Measurements from ENCODE around the gene CCDC71L. TPM values are rescaled to one million over a fixed set of nuclear protein-coding genes. Genes with fewer than 3 reads are reported as not detected.

CCDC71L gene
- total and polyA plus RNA-seq, 2 donors (not counting 1 experiment from before 2014, with no cell fraction given), result 11.7 to 29.5 TPM

DNA sequence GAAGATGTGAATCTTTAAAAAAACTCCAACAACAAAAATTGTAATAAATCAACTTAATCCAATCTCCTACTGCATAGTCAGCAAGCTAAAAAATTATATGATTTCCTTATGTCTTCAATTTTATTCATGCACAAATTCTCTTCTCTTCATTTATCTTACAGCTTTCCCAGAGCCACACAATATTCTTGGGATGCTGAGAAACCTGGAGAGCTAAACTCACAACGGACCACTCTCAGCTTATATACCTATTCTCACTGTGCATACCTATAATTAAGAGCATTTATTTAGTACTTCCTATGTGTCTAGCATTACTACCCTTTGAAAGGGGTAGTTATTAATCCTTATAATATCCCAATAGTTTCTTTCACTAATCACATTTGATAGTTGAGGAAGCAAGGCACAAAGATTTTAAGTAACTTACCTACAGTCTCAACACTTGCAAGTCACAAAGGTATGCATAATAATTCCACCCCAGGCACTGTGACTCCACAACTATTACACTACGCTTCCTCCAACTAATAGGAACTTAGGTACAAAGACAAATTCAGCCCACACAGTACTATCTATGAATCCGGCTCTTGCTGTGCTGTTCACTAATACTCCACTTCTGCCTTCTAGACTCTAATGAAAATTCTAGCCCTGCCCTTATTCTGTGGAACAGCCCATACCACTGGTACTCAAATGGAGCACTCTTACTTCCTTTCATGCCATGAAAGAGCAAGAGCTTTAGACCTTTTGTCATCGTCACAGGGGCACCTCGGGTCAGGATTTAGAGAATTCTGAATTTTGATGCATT is 5.1 kb downstream of the CCDC71L start:
- H3K27ac Mint-ChIP-seq, result no peak overlapping the region
- TF ChIP-seq CTCF (IDR thresholded peaks at IDR 0.05) (no peak), EZH2 (IDR thresholded peaks at IDR 0.05; ENCODE audit: borderline replicate concordance, insufficient read depth, low read depth, low read length, poor library complexity, severe bottlenecking) (no peak)
- no peaks in the 10 kb centered on the region for H3K9me3 Mint-ChIP-seq (ENCODE audit: insufficient read depth)
- Histone ChIP-seq H3K36me3 (replicated peaks in 1 of 2; ENCODE audit: control extremely low read depth in 1 of 2, control insufficient read depth in 1 of 2, extremely low read depth in 1 of 2, insufficient read depth in 2 of 2, low read length in 1 of 2) (no peaks in the 10 kb centered on the region), H3K9ac (ENCODE audit: low read length) (no peak overlapping the region), H3K4me2 (replicated peaks; ENCODE audit: low read depth, low read length, poor library complexity, severe bottlenecking) (no peak overlapping the region), H3K4me1 (ENCODE audit: control insufficient read depth in 2 of 2, insufficient read depth in 2 of 2, low read length in 2 of 2) (peaks cover 19 to 23% of the 10 kb centered on the region in 2 donors), H3K27me3 (replicated peaks in 1 of 4; ENCODE audit: control extremely low read depth in 1 of 4, control insufficient read depth in 3 of 4, insufficient read depth in 4 of 4, low read length in 3 of 4) (no peaks in the 10 kb centered on the region), H3K4me3 (ENCODE audit: control extremely low read depth in 1 of 5, extremely low read depth in 1 of 5, insufficient read depth in 1 of 5, low read depth in 2 of 5, low read length in 4 of 5) (no peak overlapping the region), H3K27ac (ENCODE audit: low read length in 2 of 2) (no peak overlapping the region), H3K79me2 (ENCODE audit: control insufficient read depth, insufficient read depth, low read length) (no peaks in the 10 kb centered on the region), H3K9me3 (ENCODE audit: control extremely low read depth in 1 of 3, control insufficient read depth in 2 of 3, insufficient read depth in 1 of 3, low read length in 2 of 3) (no peaks in the 10 kb centered on the region), H2AFZ (ENCODE audit: insufficient read depth, low read depth, low read length, poor library complexity, severe bottlenecking) (no peak overlapping the region), H4K20me1 (ENCODE audit: control insufficient read depth, insufficient read depth, low read length, poor library complexity, severe bottlenecking) (no peaks in the 10 kb centered on the region)
- H3K27me3 Mint-ChIP-seq, result no peaks in the 10 kb centered on the region
- DNase-seq (no peak), ATAC-seq (ENCODE audit: low read depth) (no peak)
- ChIA-PET POLR2A (no interaction called here), CTCF (interaction anchor here (1.6 to 7.0 kb wide), 3 partner anchors 78 to 113 kb away, joined by 13 to 290 read pairs (median 19); no protein-coding TSS in a partner anchor)
- H3K4me3 Mint-ChIP-seq, result no peak overlapping the region
- intact Hi-C loops (cut with micrococcal nuclease), result no loop called here
- WGBS (ENCODE audit: insufficient coverage), result 89% methylated on average over 4 of the region's 5 CpGs
- H3K4me1 Mint-ChIP-seq, result peaks cover 27% of the 10 kb centered on the region

DNA sequence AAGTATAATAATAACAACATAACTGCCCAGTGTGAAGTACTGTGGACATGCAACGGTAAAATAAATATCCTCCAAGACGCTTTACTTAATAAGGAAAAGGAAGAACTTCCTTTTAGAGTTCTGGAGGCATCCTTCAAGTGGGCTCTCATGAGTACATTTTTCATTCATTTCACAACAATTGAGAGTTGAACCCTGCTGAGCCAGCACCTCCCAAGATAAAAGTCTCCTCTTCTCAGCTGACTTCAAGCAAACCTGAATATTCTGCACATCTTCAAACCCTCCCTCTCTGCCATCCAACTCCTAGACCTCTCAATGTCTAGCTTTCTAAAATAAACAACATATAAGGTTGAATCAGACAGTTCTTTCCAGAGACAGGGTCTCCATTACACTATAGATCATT is 7.5 kb downstream of the CCDC71L start:
- H3K4me1 Mint-ChIP-seq, result peaks cover 11% of the 10 kb centered on the region
- no CpG with 5 or more reads among the region's 2 CpGs for WGBS (ENCODE audit: insufficient coverage)

More for the DNA sequence above, 7.5 kb downstream of the CCDC71L start:
- no peak overlapping the region for H3K27ac ChIP-seq (ENCODE audit: low read length in 2 of 2)
- H3K27me3 ChIP-seq (replicated peaks in 1 of 4; ENCODE audit: control extremely low read depth in 1 of 4, control insufficient read depth in 3 of 4, insufficient read depth in 4 of 4, low read length in 3 of 4), result no peaks in the 10 kb centered on the region
- H3K36me3 ChIP-seq (replicated peaks in 1 of 2; ENCODE audit: control extremely low read depth in 1 of 2, control insufficient read depth in 1 of 2, extremely low read depth in 1 of 2, insufficient read depth in 2 of 2, low read length in 1 of 2), result no peaks in the 10 kb centered on the region
- TF ChIP-seq CTCF (IDR thresholded peaks at IDR 0.05) (no peak), EZH2 (IDR thresholded peaks at IDR 0.05; ENCODE audit: borderline replicate concordance, insufficient read depth, low read depth, low read length, poor library complexity, severe bottlenecking) (no peak)
- H2AFZ ChIP-seq (ENCODE audit: insufficient read depth, low read depth, low read length, poor library complexity, severe bottlenecking), result no peak overlapping the region
- no peaks in the 10 kb centered on the region for H3K27me3 Mint-ChIP-seq
- no peaks in the 10 kb centered on the region for H3K9me3 ChIP-seq (ENCODE audit: control extremely low read depth in 1 of 3, control insufficient read depth in 2 of 3, insufficient read depth in 1 of 3, low read length in 2 of 3)
- H3K79me2 ChIP-seq (ENCODE audit: control insufficient read depth, insufficient read depth, low read length), result no peaks in the 10 kb centered on the region
- no peak for ATAC-seq (ENCODE audit: low read depth)
- no peaks in the 10 kb centered on the region for H4K20me1 ChIP-seq (ENCODE audit: control insufficient read depth, insufficient read depth, low read length, poor library complexity, severe bottlenecking)
- no peak overlapping the region for H3K9ac ChIP-seq (ENCODE audit: low read length)
- no peaks in the 10 kb centered on the region for H3K9me3 Mint-ChIP-seq (ENCODE audit: insufficient read depth)
- intact Hi-C loops (cut with micrococcal nuclease), result no loop called here
- POLR2A ChIA-PET, result no interaction called here
- H3K27ac Mint-ChIP-seq, result no peak overlapping the region
- no peak overlapping the region for H3K4me3 ChIP-seq (ENCODE audit: control extremely low read depth in 1 of 5, extremely low read depth in 1 of 5, insufficient read depth in 1 of 5, low read depth in 2 of 5, low read length in 4 of 5)
- H3K4me3 Mint-ChIP-seq, result no peak overlapping the region
- H3K4me1 ChIP-seq (ENCODE audit: control insufficient read depth in 2 of 2, insufficient read depth in 2 of 2, low read length in 2 of 2), result peaks cover 7 to 10% of the 10 kb centered on the region in 2 donors
- no peak for DNase-seq
- no peak overlapping the region for H3K4me2 ChIP-seq (replicated peaks; ENCODE audit: low read depth, low read length, poor library complexity, severe bottlenecking)
- CTCF ChIA-PET, result interaction anchor here (0.6 to 4.3 kb wide), 3 partner anchors 41 to 1806 kb away, joined by 3 to 19 read pairs (median 3); no protein-coding TSS in a partner anchor
